ENCODE measurements around the gene SRGAP3. TPM values are rescaled to one million over a fixed set of nuclear protein-coding genes. Genes with fewer than 3 reads are reported as not detected.
A peak's percentile ranks its signal among the peaks of the same experiment; 100 is the strongest.

Gene SRGAP3
- total and polyA plus RNA-seq, 4 donors = 1.2 to 32.8 (median 7.3) TPM

- no peaks in the 10 kb centered on the region for H3K9me3 ChIP-seq (ENCODE audit: control insufficient read depth in 4 of 4, insufficient read depth in 3 of 4, low read length in 3 of 4)
- TF ChIP-seq CTCF (IDR thresholded peaks at IDR 0.05; ENCODE audit: control extremely low read depth, extremely low read depth) = no peak
- no peak overlapping the region for H3K27ac ChIP-seq (ENCODE audit: low read depth in 1 of 2, low read length in 1 of 2)
- H3K36me3 ChIP-seq (ENCODE audit: control insufficient read depth in 4 of 4, insufficient read depth in 4 of 4, low read length in 4 of 4) = no peaks in the 10 kb centered on the region
- H3K4me1 ChIP-seq (ENCODE audit: control insufficient read depth in 5 of 5, insufficient read depth in 5 of 5, low read length in 5 of 5) = peaks cover 0 to 54% (median 0%) of the 10 kb centered on the region in 5 donors
- no peak for ATAC-seq (ENCODE audit: insufficient read depth, low FRiP score)
- WGBS, 2 donors = 72 to 79% methylated on average over 12 of the region's 12 CpGs
- H3K4me3 ChIP-seq = no peak overlapping the region
- no peaks in the 10 kb centered on the region for H3K27me3 ChIP-seq (ENCODE audit: control insufficient read depth in 3 of 3, insufficient read depth in 3 of 3, low read length in 2 of 3)
- DNase-seq = peak; percentile 84 to 94 (median 92)
- peak overlapping the region in 1 of 2 donors; percentile 30 for H3K9ac ChIP-seq (ENCODE audit: insufficient read depth in 1 of 2, low read length in 2 of 2)
Observed at GRCh38 chr3:9102240-9102981, 147.0 kb downstream of the SRGAP3 start.

- H3K36me3 ChIP-seq (ENCODE audit: control insufficient read depth in 4 of 4, insufficient read depth in 4 of 4, low read length in 4 of 4) = no peaks in the 10 kb centered on the region
- H3K4me3 ChIP-seq = no peak overlapping the region
- ATAC-seq (ENCODE audit: insufficient read depth, low FRiP score) (no peak), DNase-seq (no peak)
- TF ChIP-seq CTCF (IDR thresholded peaks at IDR 0.05; ENCODE audit: control extremely low read depth, extremely low read depth) = no peak
- H3K27ac ChIP-seq (ENCODE audit: low read depth in 1 of 2, low read length in 1 of 2) = no peak overlapping the region
- H3K9ac ChIP-seq (ENCODE audit: insufficient read depth in 1 of 2, low read length in 2 of 2) = no peak overlapping the region
- H3K4me1 ChIP-seq (ENCODE audit: control insufficient read depth in 5 of 5, insufficient read depth in 5 of 5, low read length in 5 of 5) = peaks cover 0 to 54% (median 0%) of the 10 kb centered on the region in 5 donors
- H3K27me3 ChIP-seq (ENCODE audit: control insufficient read depth in 3 of 3, insufficient read depth in 3 of 3, low read length in 2 of 3) = no peaks in the 10 kb centered on the region
- WGBS, 2 donors = 75 to 78% methylated on average over 12 of the region's 12 CpGs
- H3K9me3 ChIP-seq (ENCODE audit: control insufficient read depth in 4 of 4, insufficient read depth in 3 of 4, low read length in 3 of 4) = no peaks in the 10 kb centered on the region
Observed at GRCh38 chr3:9101286-9101685, 148.2 kb downstream of the SRGAP3 start.

- WGBS, 2 donors = 66 to 79% methylated on average over 5 of the region's 5 CpGs
- Histone ChIP-seq H3K27me3 (ENCODE audit: control insufficient read depth in 3 of 3, insufficient read depth in 3 of 3, low read length in 2 of 3) (no peaks in the 10 kb centered on the region), H3K9ac (ENCODE audit: insufficient read depth in 1 of 2, low read length in 2 of 2) (no peak overlapping the region), H3K4me3 (no peak overlapping the region), H3K27ac (ENCODE audit: low read depth in 1 of 2, low read length in 1 of 2) (no peak overlapping the region), H3K4me1 (ENCODE audit: control insufficient read depth in 5 of 5, insufficient read depth in 5 of 5, low read length in 5 of 5) (peaks cover 0 to 54% (median 0%) of the 10 kb centered on the region in 5 donors), H3K36me3 (ENCODE audit: control insufficient read depth in 4 of 4, insufficient read depth in 4 of 4, low read length in 4 of 4) (no peaks in the 10 kb centered on the region), H3K9me3 (ENCODE audit: control insufficient read depth in 4 of 4, insufficient read depth in 3 of 4, low read length in 3 of 4) (no peaks in the 10 kb centered on the region)
- ATAC-seq (ENCODE audit: insufficient read depth, low FRiP score) (no peak), DNase-seq (peak in 1 of 3 donors; percentile 24)
- TF ChIP-seq CTCF (IDR thresholded peaks at IDR 0.05; ENCODE audit: control extremely low read depth, extremely low read depth) = no peak
Observed at GRCh38 chr3:9100513-9100894, 148.9 kb downstream of the SRGAP3 start.

Measured in lung (tissue), 12 donors.